ENCODE data around the gene IZUMO2. TPM values are rescaled to one million over a fixed set of nuclear protein-coding genes. Genes with fewer than 3 reads are reported as not detected.

Gene IZUMO2
- total RNA-seq, 1 experiment from 2014 or later = not detected

GRCh38 chr19:50190439-50190891 is 27.4 kb upstream of the IZUMO2 start:
- Mint-ChIP-seq H3K4me1 (ENCODE audit: low read depth, unreplicated experiment) (no peaks in the 10 kb centered on the region), H3K27ac (ENCODE audit: unreplicated experiment) (no peak overlapping the region), H3K27me3 (ENCODE audit: insufficient read depth, unreplicated experiment) (peaks cover 4% of the 10 kb centered on the region), H3K36me3 (ENCODE audit: insufficient read depth, unreplicated experiment) (no peaks in the 10 kb centered on the region), H3K4me3 (ENCODE audit: unreplicated experiment) (no peak overlapping the region), H3K9me3 (ENCODE audit: unreplicated experiment) (no peaks in the 10 kb centered on the region)
- no peaks in the 10 kb centered on the region for H3K36me3 ChIP-seq (ENCODE audit: control insufficient read depth, insufficient read depth, low read length)
- ChIA-PET CTCF (interaction anchor here (0.7 kb wide), 1 partner anchor 100 kb away, joined by 9 read pairs; no protein-coding TSS in a partner anchor), POLR2A (interaction anchor here (0.6 kb wide), 1 partner anchor 125 kb away, joined by 8 read pairs; no protein-coding TSS in a partner anchor)
- peaks cover 6% of the 10 kb centered on the region; the same call in 1 of the 2 replicates for H3K4me1 ChIP-seq
- H3K4me3 ChIP-seq (ENCODE audit: low read depth, low read length) = no peak overlapping the region
- no peak for TF ChIP-seq CTCF (IDR thresholded peaks at IDR 0.05; ENCODE audit: insufficient read depth in 1 of 2, low read depth in 1 of 2, low read length in 1 of 2, severe bottlenecking in 1 of 2, unreplicated experiment in 1 of 2)
- no peak for DNase-seq
- no TSS peak for BruUV-seq (replicated peaks)
- intact Hi-C loops (cut with micrococcal nuclease; ENCODE audit: unreplicated experiment) = no loop called here
- no peaks in the 10 kb centered on the region for H3K9me3 ChIP-seq
- H3K27me3 ChIP-seq (replicated peaks; ENCODE audit: control insufficient read depth, insufficient read depth, low read length) = no peaks in the 10 kb centered on the region

- no TSS peak for BruUV-seq (replicated peaks)
- Histone ChIP-seq H3K4me1 (peaks cover 6% of the 10 kb centered on the region; the same call in 1 of the 2 replicates), H3K9me3 (no peaks in the 10 kb centered on the region), H3K4me3 (ENCODE audit: low read depth, low read length) (no peak overlapping the region), H3K36me3 (ENCODE audit: control insufficient read depth, insufficient read depth, low read length) (no peaks in the 10 kb centered on the region), H3K27me3 (replicated peaks; ENCODE audit: control insufficient read depth, insufficient read depth, low read length) (no peaks in the 10 kb centered on the region)
- H3K27ac Mint-ChIP-seq (ENCODE audit: unreplicated experiment) = no peak overlapping the region
- no peak for DNase-seq
- ChIA-PET POLR2A (no interaction called here), CTCF (no interaction called here)
- no peak overlapping the region for H3K4me3 Mint-ChIP-seq (ENCODE audit: unreplicated experiment)
- no peak for TF ChIP-seq CTCF (IDR thresholded peaks at IDR 0.05; ENCODE audit: insufficient read depth in 1 of 2, low read depth in 1 of 2, low read length in 1 of 2, severe bottlenecking in 1 of 2, unreplicated experiment in 1 of 2)
- no peaks in the 10 kb centered on the region for H3K36me3 Mint-ChIP-seq (ENCODE audit: insufficient read depth, unreplicated experiment)
- intact Hi-C loops (cut with micrococcal nuclease; ENCODE audit: unreplicated experiment) = no loop called here
- no peaks in the 10 kb centered on the region for H3K4me1 Mint-ChIP-seq (ENCODE audit: low read depth, unreplicated experiment)
- peaks cover 4% of the 10 kb centered on the region for H3K27me3 Mint-ChIP-seq (ENCODE audit: insufficient read depth, unreplicated experiment)
- no peaks in the 10 kb centered on the region for H3K9me3 Mint-ChIP-seq (ENCODE audit: unreplicated experiment)
Measured at GRCh38 chr19:50189331-50189730, 26.2 kb upstream of the IZUMO2 start.

- ChIA-PET CTCF (interaction anchor here (0.8 kb wide), 1 partner anchor 11 kb away, joined by 3 read pairs; no protein-coding TSS in a partner anchor), POLR2A (no interaction called here)
- Histone ChIP-seq H3K4me3 (ENCODE audit: low read depth, low read length) (no peak overlapping the region), H3K9me3 (no peaks in the 10 kb centered on the region), H3K4me1 (peaks cover 6% of the 10 kb centered on the region; the same call in 1 of the 2 replicates), H3K36me3 (ENCODE audit: control insufficient read depth, insufficient read depth, low read length) (no peaks in the 10 kb centered on the region), H3K27me3 (replicated peaks; ENCODE audit: control insufficient read depth, insufficient read depth, low read length) (no peaks in the 10 kb centered on the region)
- intact Hi-C loops (cut with micrococcal nuclease; ENCODE audit: unreplicated experiment) = no loop called here
- Mint-ChIP-seq H3K27me3 (ENCODE audit: insufficient read depth, unreplicated experiment) (peaks cover 4% of the 10 kb centered on the region), H3K4me1 (ENCODE audit: low read depth, unreplicated experiment) (no peaks in the 10 kb centered on the region), H3K9me3 (ENCODE audit: unreplicated experiment) (no peaks in the 10 kb centered on the region), H3K4me3 (ENCODE audit: unreplicated experiment) (peak overlapping the region; percentile 30), H3K27ac (ENCODE audit: unreplicated experiment) (no peak overlapping the region), H3K36me3 (ENCODE audit: insufficient read depth, unreplicated experiment) (no peaks in the 10 kb centered on the region)
- TF ChIP-seq CTCF (IDR thresholded peaks at IDR 0.05; ENCODE audit: insufficient read depth in 1 of 2, low read depth in 1 of 2, low read length in 1 of 2, severe bottlenecking in 1 of 2, unreplicated experiment in 1 of 2) = no peak
- no TSS peak for BruUV-seq (replicated peaks)
- no peak for DNase-seq
Measured at GRCh38 chr19:50187937-50188336, 24.9 kb upstream of the IZUMO2 start.
